ENCODE measurements around the gene TBXA2R.

TBXA2R gene

GRCh38 chr19:3608079-3608641, 1.5 kb upstream of the TBXA2R start:
- Histone ChIP-seq H3K9ac (ENCODE audit: low read length) (no peak overlapping the region), H3K36me3 (ENCODE audit: low read length) (no peaks in the 10 kb centered on the region), H2AFZ (ENCODE audit: low read depth, low read length, severe bottlenecking) (no peak overlapping the region), H3K9me3 (ENCODE audit: insufficient read depth, low read length) (no peaks in the 10 kb centered on the region), H3K27me3 (ENCODE audit: low read length) (no peaks in the 10 kb centered on the region), H3K27ac (ENCODE audit: low read depth, low read length) (no peak overlapping the region), H3K4me2 (ENCODE audit: low read depth, low read length, poor library complexity, severe bottlenecking) (no peak overlapping the region), H4K20me1 (ENCODE audit: low read depth, low read length) (no peaks in the 10 kb centered on the region), H3K9me2 (replicated peaks; ENCODE audit: insufficient read depth, low read length) (no peaks in the 10 kb centered on the region), H3K4me3 (ENCODE audit: insufficient read depth, low read length, poor library complexity, severe bottlenecking) (no peak overlapping the region), H3K79me2 (ENCODE audit: insufficient read depth, low read length) (no peaks in the 10 kb centered on the region), H3F3A (ENCODE audit: insufficient read depth) (no peaks in the 10 kb centered on the region)
- no peak for TF ChIP-seq EZH2phosphoT487 (conservative IDR thresholded peaks at IDR 0.05; ENCODE audit: low read length)
- TF ChIP-seq CTCF (IDR thresholded peaks at IDR 0.05; ENCODE audit: insufficient read depth, low read length, poor library complexity, severe bottlenecking), result no peak

GRCh38 chr19:3607303-3608078, 816 bp upstream of the TBXA2R start:
- H3K27me3 ChIP-seq (ENCODE audit: low read length), result no peaks in the 10 kb centered on the region
- H3K4me3 ChIP-seq (ENCODE audit: insufficient read depth, low read length, poor library complexity, severe bottlenecking), result no peak overlapping the region
- H3K9me3 ChIP-seq (ENCODE audit: insufficient read depth, low read length), result no peaks in the 10 kb centered on the region
- no peaks in the 10 kb centered on the region for H3F3A ChIP-seq (ENCODE audit: insufficient read depth)
- H4K20me1 ChIP-seq (ENCODE audit: low read depth, low read length), result no peaks in the 10 kb centered on the region
- no peaks in the 10 kb centered on the region for H3K36me3 ChIP-seq (ENCODE audit: low read length)
- no peak overlapping the region for H3K9ac ChIP-seq (ENCODE audit: low read length)
- no peak overlapping the region for H2AFZ ChIP-seq (ENCODE audit: low read depth, low read length, severe bottlenecking)
- no peak overlapping the region for H3K27ac ChIP-seq (ENCODE audit: low read depth, low read length)
- no peak overlapping the region for H3K4me2 ChIP-seq (ENCODE audit: low read depth, low read length, poor library complexity, severe bottlenecking)
- no peaks in the 10 kb centered on the region for H3K9me2 ChIP-seq (replicated peaks; ENCODE audit: insufficient read depth, low read length)
- H3K79me2 ChIP-seq (ENCODE audit: insufficient read depth, low read length), result no peaks in the 10 kb centered on the region
- TF ChIP-seq EZH2phosphoT487 (conservative IDR thresholded peaks at IDR 0.05; ENCODE audit: low read length), result no peak

GRCh38 chr19:3606174-3606689, 443 bp downstream of the TBXA2R start:
- Histone ChIP-seq H3K4me2 (ENCODE audit: low read depth, low read length, poor library complexity, severe bottlenecking) (no peak overlapping the region), H2AFZ (ENCODE audit: low read depth, low read length, severe bottlenecking) (no peak overlapping the region)

More at GRCh38 chr19:3606174-3606689, 443 bp downstream of the TBXA2R start:
- no peaks in the 10 kb centered on the region for H3K36me3 ChIP-seq (ENCODE audit: low read length)
- no peak overlapping the region for H3K9ac ChIP-seq (ENCODE audit: low read length)
- no peaks in the 10 kb centered on the region for H3K79me2 ChIP-seq (ENCODE audit: insufficient read depth, low read length)
- H3K27ac ChIP-seq (ENCODE audit: low read depth, low read length), result no peak overlapping the region
- no peaks in the 10 kb centered on the region for H4K20me1 ChIP-seq (ENCODE audit: low read depth, low read length)
- TF ChIP-seq CTCF (IDR thresholded peaks at IDR 0.05; ENCODE audit: insufficient read depth, low read length, poor library complexity, severe bottlenecking), result no peak
- TF ChIP-seq EZH2phosphoT487 (conservative IDR thresholded peaks at IDR 0.05; ENCODE audit: low read length), result no peak
- H3K27me3 ChIP-seq (ENCODE audit: low read length), result no peaks in the 10 kb centered on the region
- H3F3A ChIP-seq (ENCODE audit: insufficient read depth), result no peaks in the 10 kb centered on the region
- H3K9me2 ChIP-seq (replicated peaks; ENCODE audit: insufficient read depth, low read length), result no peaks in the 10 kb centered on the region
- H3K4me3 ChIP-seq (ENCODE audit: insufficient read depth, low read length, poor library complexity, severe bottlenecking), result no peak overlapping the region
- H3K9me3 ChIP-seq (ENCODE audit: insufficient read depth, low read length), result no peaks in the 10 kb centered on the region

Measured in SU-DHL-6 (cell line).